SKM-1 treated with dmso at 0.1 percent for 144 hours (cell line): Measurements from ENCODE around the gene RAET1L.
A peak's percentile ranks its signal among the peaks of the same experiment; 100 is the strongest.
"Not testable (repeated sequence)": the region's sequence is repeated elsewhere in the genome, so short reads cannot be mapped to it uniquely, and the experiment has no call there.

ENCODE experiments used
- DNase-seq: peaks from one replicate; lab custom pipeline; 2025; ENCODE audit not compliant: unreplicated experiment; lab: John Stamatoyannopoulos, UW

Gene RAET1L

DNA sequence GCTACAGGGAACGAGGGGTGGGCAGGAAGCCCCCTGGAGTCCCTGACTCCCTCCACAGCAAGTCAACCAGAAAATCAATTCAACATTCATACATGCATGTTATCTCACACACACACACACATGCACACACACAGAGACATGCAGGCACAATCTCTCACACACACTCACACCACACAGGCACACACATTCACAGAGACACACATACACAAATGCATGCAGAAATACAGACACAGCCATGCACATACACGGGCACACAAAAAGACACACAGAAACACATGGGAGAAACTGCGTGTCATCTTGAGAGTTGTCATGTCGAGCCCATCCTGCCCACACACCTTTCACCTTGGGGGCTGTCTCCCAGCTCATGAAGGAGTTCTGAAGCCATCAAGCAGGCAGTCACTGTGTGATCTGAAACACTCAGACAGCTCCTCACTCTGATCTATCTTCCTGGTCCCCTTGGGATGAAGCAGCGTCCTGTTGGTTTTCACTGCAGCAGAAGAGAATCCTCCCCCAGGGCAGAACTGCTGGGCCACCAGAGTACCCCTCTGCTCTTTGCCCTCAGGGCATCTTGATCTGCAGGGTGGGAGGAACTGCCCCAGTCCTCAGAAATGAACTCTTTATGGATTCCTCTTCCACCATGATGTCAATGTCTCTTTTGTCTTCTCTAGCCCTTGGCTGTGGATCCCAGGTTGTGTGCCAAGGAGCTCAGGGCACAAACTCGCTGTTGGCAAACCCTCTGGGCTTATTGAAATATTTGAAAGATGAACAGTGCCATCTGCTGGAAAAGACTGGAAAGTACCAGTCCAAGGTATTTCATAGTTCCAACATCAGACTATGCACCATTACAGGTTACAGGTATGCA, 8.8 kb downstream of the RAET1L start:
- DNase-seq = peak; percentile 20

- DNase-seq = not testable (repeated sequence)
Observed at GRCh38 chr6:150015281-150016001, 9.9 kb downstream of the RAET1L start.

GRCh38 chr6:150014623-150015280, 10.6 kb downstream of the RAET1L start:
- DNase-seq = not testable (repeated sequence)

DNA sequence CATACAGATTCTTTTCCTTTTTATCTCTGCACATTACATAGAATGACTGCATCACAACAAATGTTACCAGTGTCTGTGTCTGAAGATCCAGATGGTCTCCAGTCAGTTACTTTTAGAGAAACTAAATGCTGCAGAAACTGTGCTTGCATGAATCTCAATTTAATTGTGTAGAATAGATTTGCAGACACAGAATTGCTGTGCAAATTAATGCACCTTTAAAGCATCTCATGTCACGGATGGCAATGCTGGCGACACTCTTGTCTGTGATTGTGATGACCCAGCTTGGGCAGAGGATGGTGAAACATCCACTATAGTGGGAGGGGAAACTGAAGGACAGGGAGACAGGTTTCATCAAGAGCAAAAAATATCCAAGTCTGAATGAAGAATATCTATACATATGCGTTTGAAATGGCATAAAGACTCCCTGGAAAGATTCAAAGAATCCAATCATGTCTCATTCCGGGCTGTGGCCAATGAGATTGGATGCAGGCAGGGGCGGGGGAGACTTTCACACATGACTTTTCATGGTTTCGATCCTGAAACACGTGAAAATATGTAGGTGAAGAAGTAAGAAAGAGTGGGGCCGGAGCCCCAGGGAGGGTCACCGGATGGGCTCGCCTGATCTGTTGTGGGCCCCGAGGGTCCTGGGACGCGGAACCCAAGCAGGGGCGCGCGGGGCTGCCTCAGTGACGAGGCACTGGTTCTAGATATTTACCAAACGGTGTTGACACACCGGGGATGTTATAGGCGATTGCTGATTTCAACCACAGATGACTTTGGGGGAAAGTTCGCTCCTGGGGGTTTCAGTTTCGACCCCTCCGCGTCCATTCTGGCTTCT, 11.3 kb downstream of the RAET1L start:
- DNase-seq = not testable (repeated sequence)

DNA sequence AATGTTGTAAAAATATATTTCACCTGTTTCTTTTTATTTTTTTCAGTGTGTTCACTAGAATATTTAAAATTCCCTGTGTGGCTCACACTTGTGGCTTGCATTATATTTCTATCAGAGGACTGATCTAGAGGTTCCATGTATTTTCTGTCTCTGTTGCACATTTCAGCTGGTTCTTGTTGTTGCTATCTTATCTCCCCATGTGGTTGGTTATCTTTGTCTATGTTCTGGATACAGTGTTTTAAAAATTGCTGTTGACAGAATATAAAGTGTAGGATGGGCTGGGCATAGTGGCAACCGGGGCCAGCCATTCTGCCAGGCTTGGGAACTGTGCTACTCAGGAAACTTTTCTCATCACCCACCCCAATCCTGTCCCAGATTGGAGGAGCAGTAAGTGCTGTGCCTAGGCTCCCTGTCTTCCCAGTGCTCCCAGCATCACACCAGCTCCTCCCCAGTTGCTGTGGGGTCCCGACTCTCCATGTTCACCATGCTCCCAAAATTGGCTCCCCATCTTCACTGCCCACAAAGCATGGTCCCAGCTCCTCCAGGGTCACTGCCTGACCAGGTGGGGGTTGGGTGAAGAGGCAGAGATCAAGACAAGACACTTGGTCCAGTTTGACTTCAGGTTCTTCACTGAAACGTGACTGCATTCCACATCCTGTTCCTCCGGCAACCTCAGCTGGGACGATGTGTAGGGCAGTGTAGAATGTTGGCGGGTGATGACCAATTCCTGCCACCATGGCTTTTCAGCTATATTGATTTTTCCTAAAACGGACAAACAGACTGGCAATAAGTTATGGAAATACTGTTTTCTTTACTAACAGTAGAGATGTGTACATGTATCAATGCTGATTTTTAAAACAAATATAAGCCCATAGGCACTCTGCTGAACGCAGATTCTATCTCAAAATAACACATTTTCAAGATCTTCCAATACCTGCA, 12.2 kb downstream of the RAET1L start:
- not testable (repeated sequence) for DNase-seq

DNA sequence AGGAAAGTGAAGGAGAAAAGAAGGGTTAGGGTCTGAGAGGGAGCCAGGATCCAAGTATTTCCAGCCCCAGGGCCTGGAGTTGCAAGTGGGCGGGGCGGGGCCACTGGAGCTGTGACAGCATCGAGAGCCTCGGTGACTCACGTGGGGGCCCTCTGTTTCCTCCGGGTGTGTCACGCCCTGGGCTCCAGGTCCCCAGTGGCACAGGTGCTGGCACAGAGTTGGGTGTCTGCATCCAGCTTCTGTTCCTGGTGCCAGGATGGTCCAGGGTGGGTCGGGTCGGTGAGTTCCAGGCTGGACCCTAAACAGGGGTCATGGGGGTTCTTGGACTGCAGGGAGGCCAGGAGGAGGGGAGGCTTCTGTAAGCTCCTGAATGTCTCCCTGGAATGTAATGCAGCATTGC, 16.7 kb downstream of the RAET1L start:
- DNase-seq = no peak

GRCh38 chr6:150006961-150007464, 18.3 kb downstream of the RAET1L start:
- DNase-seq = no peak

GRCh38 chr6:150005761-150006651, 19.3 kb downstream of the RAET1L start:
- DNase-seq = no peak

GRCh38 chr6:150004783-150005717, 20.3 kb downstream of the RAET1L start:
- DNase-seq = peak; percentile 51

DNA sequence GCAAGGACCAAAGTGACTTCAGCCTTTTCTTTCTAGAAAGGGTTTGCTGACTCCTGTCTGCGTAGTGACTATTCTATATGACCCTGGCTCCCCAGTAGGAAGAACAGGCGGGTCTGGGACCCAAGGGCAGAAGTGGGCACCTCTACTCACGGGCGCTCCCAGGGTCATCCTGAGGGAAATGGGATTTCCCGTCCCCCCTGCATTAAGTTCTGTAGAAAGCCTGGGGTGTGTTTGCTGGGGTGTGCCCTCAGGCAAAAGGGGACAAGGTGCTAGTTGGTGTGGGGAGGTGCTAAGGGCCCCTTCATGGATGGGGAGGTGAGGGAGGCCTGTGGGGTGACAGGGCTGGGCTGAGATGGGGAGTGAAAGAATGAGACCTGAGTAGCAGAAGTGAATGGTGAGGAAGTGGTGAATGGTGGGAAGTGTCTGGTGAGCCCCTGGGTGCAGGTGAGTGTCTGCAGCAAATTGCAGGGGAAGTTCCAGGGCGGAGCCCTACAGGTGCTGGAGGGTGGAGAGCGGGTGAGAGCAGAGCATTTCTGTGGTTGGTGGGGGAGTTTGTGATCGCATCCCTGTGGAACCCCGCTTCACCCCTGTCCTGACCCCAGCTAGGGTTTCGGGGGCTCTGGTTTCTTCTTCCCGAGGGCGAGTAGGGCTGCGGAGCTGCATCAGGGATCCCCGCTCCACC, 21.1 kb downstream of the RAET1L start:
- no peak for DNase-seq

- DNase-seq = not testable (repeated sequence)
Observed at GRCh38 chr6:150003599-150003998, 21.7 kb downstream of the RAET1L start.

DNA sequence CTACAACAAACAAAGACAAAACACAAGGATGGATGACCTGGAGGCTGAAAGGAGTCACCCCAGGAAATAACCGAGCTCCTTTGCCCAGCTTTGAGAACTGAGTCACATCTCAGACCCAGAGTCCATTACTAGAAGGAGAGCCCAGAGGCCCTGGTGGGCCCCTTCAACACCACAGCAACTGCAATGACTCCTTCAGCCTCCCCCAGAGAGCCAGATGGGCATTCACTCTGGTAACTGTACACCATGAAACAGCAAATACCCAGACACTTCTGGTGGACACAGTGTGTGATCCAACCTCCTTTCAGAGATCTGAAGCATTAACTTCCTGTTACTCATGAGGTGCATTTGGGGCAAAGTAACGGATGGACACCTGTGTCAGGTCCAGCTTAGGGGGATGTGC, 22.6 kb downstream of the RAET1L start:
- DNase-seq = no peak

GRCh38 chr6:150001295-150002008, 23.9 kb downstream of the RAET1L start:
- DNase-seq = no peak

DNA sequence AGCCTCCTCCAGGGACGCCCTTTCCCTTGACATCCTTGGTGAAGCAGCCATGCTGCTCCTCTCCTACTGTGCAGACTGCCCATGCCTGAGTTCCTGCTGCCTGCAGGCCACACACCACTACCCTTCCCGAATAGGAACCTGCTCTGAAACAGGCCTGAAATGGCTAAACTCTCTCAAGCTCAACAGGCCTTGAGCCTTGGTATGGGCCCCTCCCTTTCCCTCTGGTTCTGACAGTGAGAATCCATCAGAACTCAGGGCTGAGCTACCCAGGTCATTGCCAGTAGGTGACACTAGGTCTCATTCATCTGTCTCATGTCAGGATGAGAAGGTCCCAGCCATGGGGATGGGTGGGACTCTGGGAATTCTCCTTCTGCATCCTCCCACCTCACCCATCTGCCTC, 25.7 kb downstream of the RAET1L start:
- no peak for DNase-seq

- DNase-seq = no peak
Observed at GRCh38 chr6:149995971-149996370, 29.4 kb downstream of the RAET1L start.

DNA sequence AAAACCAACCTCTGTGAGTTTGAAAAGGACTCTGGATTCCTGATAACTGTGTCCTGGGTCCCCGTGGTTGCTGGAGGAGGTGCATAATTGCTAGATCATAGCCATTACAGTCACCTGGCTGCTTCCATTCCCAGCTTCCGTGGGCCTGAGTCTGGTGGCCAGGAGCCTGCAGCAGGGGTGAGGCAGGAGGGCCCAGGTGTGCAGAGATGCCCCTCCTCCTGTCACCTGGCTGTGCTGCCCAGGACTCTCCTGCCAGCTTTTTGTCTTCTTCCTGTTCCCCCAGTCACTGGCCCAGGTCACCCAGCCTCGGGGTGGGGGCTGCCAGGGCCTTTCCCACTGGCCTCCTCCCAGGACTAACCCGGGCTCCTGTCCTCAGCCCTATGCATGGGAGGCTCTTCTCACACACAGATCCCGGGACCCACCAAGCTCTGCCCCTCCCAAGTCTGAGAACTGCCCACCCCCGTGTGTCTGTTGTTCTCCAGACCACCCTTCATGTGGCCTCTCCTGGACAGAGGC, 30.0 kb downstream of the RAET1L start:
- no peak for DNase-seq
